ENCODE results near the gene NEGR1.

DNA sequence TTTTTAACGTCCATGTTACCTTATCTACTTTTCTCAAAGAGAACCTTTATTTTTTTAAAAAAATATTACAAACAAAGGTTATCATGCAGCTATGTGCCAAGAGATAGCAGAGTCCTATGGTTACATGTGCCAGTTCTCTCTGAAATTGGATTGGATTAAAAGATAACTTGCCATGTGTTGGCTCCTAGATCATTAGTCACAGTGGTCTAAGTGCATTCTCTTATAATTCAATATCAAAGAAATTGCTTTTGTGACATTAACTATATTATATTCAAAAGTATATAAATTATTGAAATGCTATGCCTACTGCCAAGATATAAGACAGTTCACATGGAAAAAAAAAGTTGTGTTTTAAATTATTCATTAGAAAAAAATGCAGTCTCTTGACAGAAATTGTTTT, 494.2 kb downstream of the NEGR1 start:
- TF ChIP-seq, protein P1, sequence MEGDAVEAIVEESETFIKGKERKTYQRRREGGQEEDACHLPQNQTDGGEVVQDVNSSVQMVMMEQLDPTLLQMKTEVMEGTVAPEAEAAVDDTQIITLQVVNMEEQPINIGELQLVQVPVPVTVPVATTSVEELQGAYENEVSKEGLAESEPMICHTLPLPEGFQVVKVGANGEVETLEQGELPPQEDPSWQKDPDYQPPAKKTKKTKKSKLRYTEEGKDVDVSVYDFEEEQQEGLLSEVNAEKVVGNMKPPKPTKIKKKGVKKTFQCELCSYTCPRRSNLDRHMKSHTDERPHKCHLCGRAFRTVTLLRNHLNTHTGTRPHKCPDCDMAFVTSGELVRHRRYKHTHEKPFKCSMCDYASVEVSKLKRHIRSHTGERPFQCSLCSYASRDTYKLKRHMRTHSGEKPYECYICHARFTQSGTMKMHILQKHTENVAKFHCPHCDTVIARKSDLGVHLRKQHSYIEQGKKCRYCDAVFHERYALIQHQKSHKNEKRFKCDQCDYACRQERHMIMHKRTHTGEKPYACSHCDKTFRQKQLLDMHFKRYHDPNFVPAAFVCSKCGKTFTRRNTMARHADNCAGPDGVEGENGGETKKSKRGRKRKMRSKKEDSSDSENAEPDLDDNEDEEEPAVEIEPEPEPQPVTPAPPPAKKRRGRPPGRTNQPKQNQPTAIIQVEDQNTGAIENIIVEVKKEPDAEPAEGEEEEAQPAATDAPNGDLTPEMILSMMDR (IDR thresholded peaks at IDR 0.05; ENCODE audit: extremely low read depth in 1 of 2, insufficient read depth in 1 of 2, low read depth in 1 of 2, low read length in 2 of 2), result no peak
- TF ChIP-seq EZH2 (IDR thresholded peaks at IDR 0.05; ENCODE audit: borderline replicate concordance, low read depth, low read length, severe bottlenecking), result no peak
- no peak for TF ChIP-seq GATA2 (IDR thresholded peaks at IDR 0.05; ENCODE audit: insufficient read depth, insufficient read length, low read depth, low read length)
- no peak for TF ChIP-seq POLR2A (IDR thresholded peaks at IDR 0.05; ENCODE audit: low read depth, low read length)
- TF ChIP-seq, protein P2, sequence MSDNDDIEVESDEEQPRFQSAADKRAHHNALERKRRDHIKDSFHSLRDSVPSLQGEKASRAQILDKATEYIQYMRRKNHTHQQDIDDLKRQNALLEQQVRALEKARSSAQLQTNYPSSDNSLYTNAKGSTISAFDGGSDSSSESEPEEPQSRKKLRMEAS (IDR thresholded peaks at IDR 0.05; ENCODE audit: insufficient read depth, insufficient read length), result no peak
